HG03060 (cell line): ENCODE data around the gene LARP6.
"Not testable (repeated sequence)": the region's sequence is repeated elsewhere in the genome, so short reads cannot be mapped to it uniquely, and the experiment has no call there.

ENCODE experiments used
- ATAC-seq: cut with Tn5 transposase; IDR thresholded peaks from one replicate; pipeline ENCODE4 v1.9.1; 2021; ENCODE audit warnings: low read depth, moderate number of reproducible peaks; ENCODE audit not compliant: unreplicated experiment

LARP6 gene

DNA sequence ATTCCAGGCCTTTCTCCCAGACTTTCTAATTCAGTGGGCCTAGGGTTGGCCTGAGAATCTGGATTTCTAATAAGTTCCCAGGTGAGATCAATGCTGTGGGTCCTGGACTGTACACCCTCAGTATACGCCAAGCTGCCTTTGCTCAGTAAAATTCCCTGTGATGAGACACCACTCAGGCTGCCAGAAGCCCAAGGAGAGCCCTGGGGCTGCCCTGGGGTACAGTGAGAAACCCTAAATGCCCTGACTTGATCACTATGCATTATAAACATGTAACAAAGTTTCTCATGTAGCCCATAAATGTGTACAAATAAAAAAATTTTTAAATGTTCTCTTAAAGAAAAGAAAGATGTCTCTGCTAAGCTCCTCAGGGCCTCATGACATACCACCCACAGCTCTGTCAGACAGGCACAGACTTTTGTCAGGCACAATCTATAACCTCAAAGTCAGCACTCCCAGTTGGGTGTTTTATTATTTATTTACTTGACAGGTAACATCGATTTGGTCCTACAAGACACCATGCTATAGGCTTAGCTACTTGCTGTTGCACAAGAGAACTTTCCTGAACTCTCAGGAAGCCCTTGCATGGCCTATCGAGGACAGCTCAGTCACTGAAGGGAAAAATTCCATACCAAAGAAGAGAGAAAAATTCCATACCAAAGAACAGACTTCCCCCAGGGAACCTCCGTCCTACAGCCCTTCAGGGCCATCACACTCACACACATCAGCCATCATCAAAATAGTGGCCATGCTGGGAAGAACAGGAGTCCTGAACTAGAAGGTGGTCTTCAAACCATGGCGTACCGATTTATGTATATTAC, 22.7 kb downstream of the LARP6 start:
- ATAC-seq: no peak

DNA sequence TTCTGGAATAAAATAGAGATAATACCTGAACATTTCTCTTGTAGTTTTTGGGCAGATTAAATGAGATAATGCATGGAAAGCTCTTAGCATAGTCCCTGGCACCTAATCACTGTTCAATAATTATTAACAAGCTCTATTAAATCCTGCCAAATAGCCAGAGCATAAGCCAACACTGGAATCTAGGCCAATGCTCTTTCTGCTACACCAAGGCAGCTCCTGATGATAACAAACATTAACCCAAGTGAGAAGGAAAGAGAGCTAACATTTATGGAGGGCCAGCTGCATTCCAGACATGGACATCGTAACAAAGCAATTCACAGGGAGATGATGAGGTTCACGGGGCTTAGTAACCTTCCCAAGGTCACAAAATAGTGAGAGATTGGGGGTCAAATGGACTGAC, 23.3 kb downstream of the LARP6 start:
- ATAC-seq: no peak

GRCh38 chr15:70829371-70830166, 24.4 kb downstream of the LARP6 start:
- no peak for ATAC-seq

DNA sequence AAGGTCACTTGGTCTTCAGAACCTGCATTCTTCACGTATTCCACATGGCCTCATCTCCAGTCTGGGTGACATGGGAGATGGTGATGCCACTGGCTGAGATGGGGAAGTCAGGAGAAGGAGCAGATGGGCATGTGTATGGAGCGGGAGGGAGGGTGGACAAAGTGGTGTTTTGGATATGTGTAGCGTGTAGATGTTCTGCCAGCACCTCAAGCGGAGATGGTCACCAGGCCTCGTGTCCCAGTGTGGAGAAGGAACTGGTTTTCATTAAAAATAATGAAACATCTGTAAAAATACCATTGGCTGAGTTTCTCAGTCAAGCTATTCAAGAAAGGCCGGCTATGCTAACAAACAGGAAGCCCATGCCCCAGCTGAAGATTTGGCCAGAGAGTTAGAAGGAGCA, 26.2 kb downstream of the LARP6 start:
- ATAC-seq: no peak

GRCh38 chr15:70826634-70827033, 27.3 kb downstream of the LARP6 start:
- ATAC-seq: no peak

DNA sequence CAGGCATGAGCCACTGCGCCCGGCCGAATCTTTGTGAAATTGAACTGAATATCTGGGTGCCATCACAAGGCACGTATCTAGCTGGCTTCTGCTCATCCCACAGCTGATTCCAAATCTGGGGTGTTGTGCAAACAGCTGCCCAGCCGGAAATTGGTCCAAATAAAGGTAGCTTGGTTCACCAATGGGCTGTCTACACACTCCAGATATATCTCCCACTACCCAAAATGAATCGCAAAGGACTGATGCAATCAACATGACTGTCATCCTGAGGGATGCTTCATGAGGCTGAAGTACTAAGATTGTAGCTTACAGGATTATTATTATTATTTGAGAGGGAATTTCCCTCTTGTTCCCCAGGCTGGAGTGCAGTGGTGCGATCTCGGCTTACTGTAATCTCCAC, 28.1 kb downstream of the LARP6 start:
- no peak for ATAC-seq

GRCh38 chr15:70823196-70823595, 30.8 kb downstream of the LARP6 start:
- no peak for ATAC-seq

GRCh38 chr15:70820214-70820613, 33.7 kb downstream of the LARP6 start:
- ATAC-seq: no peak

DNA sequence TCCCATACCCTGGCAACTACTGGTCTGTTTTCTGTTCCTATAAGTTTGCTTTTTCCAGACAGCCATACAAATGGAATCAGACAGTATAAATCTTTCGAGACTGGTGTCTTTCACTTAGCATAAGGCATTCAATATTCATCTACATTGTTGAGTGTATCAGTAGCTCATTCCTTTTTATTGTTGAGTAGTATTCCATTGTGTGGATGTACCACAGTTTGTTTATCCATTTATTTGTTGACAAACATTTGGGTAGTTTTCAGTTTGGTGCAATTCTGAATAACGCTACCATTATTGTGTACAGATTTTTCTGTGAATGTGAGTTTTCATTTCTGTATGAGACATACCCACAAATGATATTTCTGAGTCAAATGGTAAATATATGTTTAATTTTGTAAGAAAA, 35.4 kb downstream of the LARP6 start:
- no peak for ATAC-seq

DNA sequence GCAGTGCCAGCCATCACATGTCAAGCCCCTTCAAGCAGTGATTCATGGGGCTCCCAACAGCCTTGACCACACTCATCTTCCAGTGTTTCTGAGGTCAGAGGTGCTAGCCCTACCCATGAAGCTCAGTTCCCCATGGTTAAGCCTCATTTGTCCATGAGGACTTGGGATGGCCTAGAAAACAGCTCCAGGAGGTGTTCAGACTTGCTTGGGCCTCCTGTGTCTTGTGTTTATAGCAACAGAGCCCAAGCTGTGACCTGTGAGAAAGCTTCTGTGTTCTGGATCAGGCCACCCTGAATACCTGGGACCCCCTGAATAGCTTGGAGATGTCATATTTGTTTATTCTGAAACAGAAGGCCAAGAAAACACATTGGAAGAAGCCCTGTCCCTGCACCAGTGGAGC, 36.7 kb downstream of the LARP6 start:
- ATAC-seq: no peak

DNA sequence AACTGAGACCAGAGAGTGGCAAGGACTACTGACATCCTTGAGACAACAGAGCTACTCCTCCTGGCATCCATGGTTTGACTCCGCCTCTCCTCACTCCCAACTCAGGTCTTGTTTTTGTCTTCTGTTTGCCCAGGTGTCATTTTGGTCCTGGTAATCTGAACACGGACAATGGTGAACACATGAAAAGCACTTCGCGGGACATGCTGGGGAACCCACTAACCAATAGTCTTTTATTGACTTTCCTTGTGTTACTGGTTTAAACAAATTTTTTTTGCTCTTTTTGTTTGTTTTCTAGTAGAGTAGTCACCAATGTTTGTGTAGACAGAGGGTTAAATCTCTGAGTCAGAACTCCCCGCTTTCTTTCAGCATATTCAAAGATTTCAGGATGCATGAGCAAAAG, 38.4 kb downstream of the LARP6 start:
- ATAC-seq: no peak

- not testable (repeated sequence) for ATAC-seq
These were observed 38.9 kb downstream of the LARP6 start for GRCh38 chr15:70815011-70815410.

GRCh38 chr15:70812827-70813364, 41.1 kb downstream of the LARP6 start:
- no peak for ATAC-seq

- no peak for ATAC-seq
These were observed 42.9 kb downstream of the LARP6 start for GRCh38 chr15:70810916-70811578.

- ATAC-seq: no peak
These were observed 46.8 kb downstream of the LARP6 start for GRCh38 chr15:70806992-70807712.

DNA sequence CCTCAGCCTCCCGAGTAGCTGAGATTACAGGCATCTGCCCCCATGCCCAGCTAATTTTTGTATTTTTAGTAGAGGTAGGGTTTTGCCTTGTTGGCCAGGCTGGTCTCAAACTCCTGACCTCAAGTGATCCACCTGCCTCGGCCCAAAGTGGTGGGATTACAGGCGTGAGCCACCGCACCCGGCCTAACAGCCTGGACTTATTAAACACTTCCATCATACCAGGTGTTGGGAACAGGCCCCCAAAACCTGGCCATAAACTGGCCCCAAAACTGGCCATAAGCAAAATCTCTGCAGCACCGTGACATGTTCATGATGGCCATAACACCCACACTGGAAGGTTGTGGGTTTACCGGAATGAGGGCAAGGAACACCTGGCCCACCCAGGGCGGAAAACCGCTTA, 49.6 kb downstream of the LARP6 start:
- not testable (repeated sequence) for ATAC-seq

DNA sequence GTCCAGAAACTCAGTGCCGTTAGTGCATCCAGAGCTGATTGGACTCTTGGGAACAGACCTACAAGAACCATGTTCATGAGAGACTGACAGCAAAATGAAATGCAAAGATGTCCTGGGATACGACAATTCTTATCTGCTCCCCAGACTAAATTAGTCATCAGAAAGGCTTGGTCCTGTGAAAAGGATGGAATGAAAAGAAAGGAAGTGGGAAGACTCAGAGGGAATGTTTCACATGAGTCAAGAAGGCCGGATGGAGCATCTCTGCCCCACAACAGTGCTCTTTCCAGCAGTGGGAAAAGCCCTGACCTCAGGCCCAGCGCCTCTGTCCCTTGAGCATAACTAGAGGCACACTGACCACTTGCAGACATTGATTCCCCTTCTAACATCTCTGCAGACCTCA, 51.3 kb downstream of the LARP6 start:
- no peak for ATAC-seq

DNA sequence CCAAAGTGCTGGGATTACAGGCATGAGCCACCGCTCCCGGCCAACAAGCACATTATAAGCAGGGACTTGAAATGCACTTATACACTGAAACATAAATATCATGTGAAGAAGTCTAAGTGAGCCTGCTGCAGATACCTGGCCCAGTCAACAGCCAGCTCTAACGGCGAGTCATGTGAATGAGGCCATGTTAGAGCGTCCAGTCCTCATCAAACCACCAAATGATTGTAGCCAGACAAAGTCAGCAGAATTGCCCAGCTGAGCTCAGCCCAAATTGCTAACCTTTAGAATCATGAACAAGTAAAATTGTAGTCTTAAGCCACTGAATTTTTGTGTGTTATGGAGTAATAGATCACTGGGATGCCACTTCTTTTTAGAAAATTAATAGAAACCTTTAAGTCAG, 52.8 kb downstream of the LARP6 start:
- ATAC-seq: no peak

DNA sequence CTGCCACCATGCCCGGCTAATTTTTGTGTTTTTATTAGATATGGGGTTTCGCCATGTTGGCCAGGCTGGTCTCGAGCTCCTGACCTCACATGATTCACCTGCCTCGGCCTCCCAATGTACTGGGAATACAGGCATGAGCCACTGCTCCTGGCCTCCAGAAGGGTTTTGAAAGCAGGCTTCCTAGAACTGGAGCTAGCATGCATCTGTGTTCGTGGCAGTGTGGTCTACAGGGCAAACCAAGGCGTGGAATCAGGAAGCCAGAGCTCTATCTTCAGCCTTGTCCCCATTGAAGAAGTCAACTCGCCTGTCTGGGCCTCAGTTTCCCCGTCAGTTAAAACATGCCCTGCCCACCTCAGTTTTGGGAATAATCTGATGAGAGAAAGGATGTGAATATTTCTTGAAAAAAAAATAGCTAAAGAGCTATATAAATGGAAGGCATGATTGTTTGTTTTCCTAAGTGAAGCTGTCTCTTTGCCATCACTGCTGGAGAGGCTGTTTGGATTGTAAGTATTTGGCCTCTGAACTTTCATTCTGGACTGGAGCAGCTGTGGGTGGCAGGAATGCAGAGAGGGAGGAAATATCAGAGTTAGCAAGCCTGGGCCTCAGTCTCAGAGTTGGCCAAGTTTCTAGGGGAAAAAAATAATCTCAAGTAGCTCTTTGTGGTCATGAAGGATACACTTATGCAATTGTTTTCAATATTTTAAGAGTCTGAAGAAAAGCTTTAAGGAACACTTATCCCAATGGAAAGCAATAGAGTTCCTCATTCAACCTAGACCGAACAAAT, 54.1 kb downstream of the LARP6 start:
- no peak for ATAC-seq

DNA sequence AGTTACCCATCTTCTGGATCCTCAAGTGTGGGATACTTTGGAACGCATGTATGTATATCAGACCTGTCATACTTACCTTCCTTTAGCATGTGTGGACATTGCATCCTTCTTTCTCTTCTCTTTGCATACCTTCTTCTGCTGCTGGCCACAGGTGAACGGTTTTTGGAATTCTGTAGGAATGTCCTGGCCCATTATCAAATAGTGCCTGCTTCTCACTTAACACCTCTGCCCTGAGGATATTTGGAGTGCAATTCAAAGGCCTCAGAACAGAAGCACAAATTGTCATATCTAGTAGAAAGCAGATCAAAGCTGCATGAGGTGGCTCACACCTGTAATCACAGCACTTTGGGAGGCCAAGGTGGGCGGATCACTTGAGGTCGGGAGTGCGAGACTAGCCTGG, 56.5 kb downstream of the LARP6 start:
- no peak for ATAC-seq
